SW 1271 (cell line): ENCODE data around the gene HES4.
A peak's percentile ranks its signal among the peaks of the same experiment; 100 is the strongest.
"Not testable (repeated sequence)": the region's sequence is repeated elsewhere in the genome, so short reads cannot be mapped to it uniquely, and the experiment has no call there.

Experiments used
- DNase-seq, 2 experiments: peaks; one replicate each; lab custom pipeline; 2025; lab: John Stamatoyannopoulos, UW

HES4 gene

GRCh38 chr1:1033731-1034438 lies 34.0 kb upstream of the HES4 start:
- no peak for DNase-seq

- no peak for DNase-seq
Measured at GRCh38 chr1:1033009-1033587, 33.2 kb upstream of the HES4 start.

GRCh38 chr1:1032424-1032823 lies 32.5 kb upstream of the HES4 start:
- DNase-seq: no peak

GRCh38 chr1:1031659-1032235 lies 31.9 kb upstream of the HES4 start:
- no peak for DNase-seq

- not testable (repeated sequence) for DNase-seq
Measured at GRCh38 chr1:1030867-1031658, 31.2 kb upstream of the HES4 start.

- no peak for DNase-seq
Measured at GRCh38 chr1:1027791-1028190, 27.9 kb upstream of the HES4 start.

- no peak for DNase-seq
Measured at GRCh38 chr1:1026599-1027413, 26.9 kb upstream of the HES4 start.

GRCh38 chr1:1025730-1026129 lies 25.8 kb upstream of the HES4 start:
- DNase-seq: no peak

- peak; percentile 21 to 46 for DNase-seq
Measured at GRCh38 chr1:1024771-1025699, 25.1 kb upstream of the HES4 start.

- no peak for DNase-seq
Measured at GRCh38 chr1:1024149-1024770, 24.4 kb upstream of the HES4 start.

- DNase-seq: no peak
Measured at GRCh38 chr1:1023700-1024099, 23.8 kb upstream of the HES4 start.

GRCh38 chr1:1022302-1023009 lies 22.6 kb upstream of the HES4 start:
- no peak for DNase-seq

GRCh38 chr1:1021920-1022259 lies 22.0 kb upstream of the HES4 start:
- no peak for DNase-seq

- peak; percentile 29 to 32 for DNase-seq
Measured at GRCh38 chr1:1021010-1021919, 21.4 kb upstream of the HES4 start.

- peak in 1 of 2 experiments; percentile 15 for DNase-seq
Measured at GRCh38 chr1:1020415-1021009, 20.6 kb upstream of the HES4 start.

GRCh38 chr1:1020000-1020404 lies 20.1 kb upstream of the HES4 start, which contains the start of gene AGRN:
Gene AGRN, plus strand, starts transcription at chr1:1020120. Its CDS starts 53 bp downstream, at chr1:1020173.
- DNase-seq: no peak

GRCh38 chr1:1019122-1019999 lies 19.5 kb upstream of the HES4 start:
- peak; percentile 33 to 46 for DNase-seq
